HG03196 (cell line): ENCODE measurements around the gene H19.

Experiments
- ATAC-seq: cut with Tn5 transposase; IDR thresholded peaks from one replicate; pipeline ENCODE4 v1.9.1; 2021; ENCODE audit not compliant: unreplicated experiment

The H19 gene

GRCh38 chr11:1987024-1987423 lies 10.6 kb downstream of the H19 start:
- no peak for ATAC-seq

- ATAC-seq = no peak
These were observed 14.1 kb downstream of the H19 start for GRCh38 chr11:1983601-1983961.

GRCh38 chr11:1982873-1983600 lies 14.6 kb downstream of the H19 start:
- no peak for ATAC-seq

- ATAC-seq = no peak
These were observed 18.0 kb downstream of the H19 start for GRCh38 chr11:1979607-1980006.

GRCh38 chr11:1978720-1979473 lies 18.7 kb downstream of the H19 start:
- ATAC-seq = no peak

GRCh38 chr11:1975185-1975584 lies 22.5 kb downstream of the H19 start:
- ATAC-seq = no peak

GRCh38 chr11:1970956-1971355 lies 26.7 kb downstream of the H19 start:
- no peak for ATAC-seq

- no peak for ATAC-seq
These were observed 27.9 kb downstream of the H19 start for GRCh38 chr11:1969776-1970175.

- no peak for ATAC-seq
These were observed 28.6 kb downstream of the H19 start for GRCh38 chr11:1969035-1969434.

GRCh38 chr11:1968454-1969002 lies 29.1 kb downstream of the H19 start:
- no peak for ATAC-seq

- ATAC-seq = no peak
These were observed 29.9 kb downstream of the H19 start for GRCh38 chr11:1967641-1968225.

GRCh38 chr11:1966531-1966930 lies 31.1 kb downstream of the H19 start:
- ATAC-seq = no peak

- ATAC-seq = no peak
These were observed 32.7 kb downstream of the H19 start for GRCh38 chr11:1964955-1965354.

GRCh38 chr11:1964348-1964747 lies 33.3 kb downstream of the H19 start:
- ATAC-seq = no peak

- ATAC-seq = no peak
These were observed 33.8 kb downstream of the H19 start for GRCh38 chr11:1963864-1964263.

GRCh38 chr11:1959786-1960185 lies 37.9 kb downstream of the H19 start:
- no peak for ATAC-seq

GRCh38 chr11:1958367-1958766 lies 39.3 kb downstream of the H19 start:
- no peak for ATAC-seq

GRCh38 chr11:1953489-1954266 lies 44.0 kb downstream of the H19 start:
- ATAC-seq = no peak

- no peak for ATAC-seq
These were observed 44.7 kb downstream of the H19 start for GRCh38 chr11:1952806-1953482.

GRCh38 chr11:1949922-1950321 lies 47.7 kb downstream of the H19 start:
- ATAC-seq = no peak

- no peak for ATAC-seq
These were observed 48.3 kb downstream of the H19 start for GRCh38 chr11:1949302-1949701.
